ENCODE measurements around the gene CCDC61.

GRCh38 chr19:45968626-45969025, 26.6 kb upstream of the CCDC61 start:
- TF ChIP-seq CTCF (IDR thresholded peaks at IDR 0.05; ENCODE audit: low read length) (no peak), EZH2 (optimal IDR thresholded peaks at IDR 0.05; ENCODE audit: low read depth, low read length) (no peak)

Data from MM.1S (cell line).